ENCODE results near the gene EFCC1.

Gene EFCC1

GRCh38 chr3:129001101-129001805 is at the start of gene EFCC1:
Gene EFCC1, plus strand, starts transcription at chr3:129001304. Its CDS starts 325 bp downstream, at chr3:129001629.
- DNase-seq = no peak

- no peak for DNase-seq
These were observed 44.7 kb upstream of the EFCC1 start for GRCh38 chr3:128956440-128956839.

GRCh38 chr3:128965280-128965679 is 35.8 kb upstream of the EFCC1 start:
- DNase-seq = no peak

GRCh38 chr3:128965818-128966217 is 35.3 kb upstream of the EFCC1 start:
- DNase-seq = no peak

GRCh38 chr3:128967748-128968355 is 33.3 kb upstream of the EFCC1 start:
- no peak for DNase-seq

GRCh38 chr3:128969993-128970739 is 30.9 kb upstream of the EFCC1 start:
- peak; percentile 14 to 45 (median 32) for DNase-seq

GRCh38 chr3:128970740-128971047 is 30.4 kb upstream of the EFCC1 start:
- no peak for DNase-seq

GRCh38 chr3:128971421-128972100 is 29.5 kb upstream of the EFCC1 start:
- DNase-seq = no peak

GRCh38 chr3:128973988-128974564 is 27.0 kb upstream of the EFCC1 start:
- no peak for DNase-seq

- no peak for DNase-seq
These were observed 25.8 kb upstream of the EFCC1 start for GRCh38 chr3:128975276-128975675.

- no peak for DNase-seq
These were observed 17.6 kb upstream of the EFCC1 start for GRCh38 chr3:128983293-128984069.

- DNase-seq = no peak
These were observed 16.5 kb upstream of the EFCC1 start for GRCh38 chr3:128984596-128984995.

GRCh38 chr3:128987302-128988100 is 13.6 kb upstream of the EFCC1 start:
- DNase-seq = no peak

- DNase-seq = no peak
These were observed 12.8 kb upstream of the EFCC1 start for GRCh38 chr3:128988286-128988685.

- no peak for DNase-seq
These were observed 9.7 kb upstream of the EFCC1 start for GRCh38 chr3:128991355-128991895.

- DNase-seq = no peak
These were observed 8.1 kb upstream of the EFCC1 start for GRCh38 chr3:128992926-128993460.

- peak; percentile 72 to 83 (median 78) for DNase-seq
These were observed 7.5 kb upstream of the EFCC1 start, which contains the start of gene CFAP92 for GRCh38 chr3:128993461-128994172. Gene CFAP92, minus strand, starts transcription at chr3:128994076. Its CDS starts 772 bp downstream, at chr3:128993304.

GRCh38 chr3:128994173-128994512 is 7.0 kb upstream of the EFCC1 start:
- DNase-seq = no peak

GRCh38 chr3:128994581-128995546 is 6.2 kb upstream of the EFCC1 start:
- no peak for DNase-seq

Data from activated CD4-positive, CD25-positive, alpha-beta regulatory T cell (primary cell).